A549 treated with CORT108297 at 1 μM for 4 hours (cell line): ENCODE data around the gene PATE1. TPM values are rescaled to one million over a fixed set of nuclear protein-coding genes. Genes with fewer than 3 reads are reported as not detected.

Experiments
- total RNA-seq: library from RNA; stranded (reverse); fragments of 200-300 nt; extraction: Qiagen RNA extraction; gene quantifications from 5 replicates; pipeline ENCODE4 v1.2.3, GENCODE V29; 2022

Gene PATE1
- not detected in 5 replicates for total RNA-seq

GRCh38 chr11:125745979-125746378, at the start of gene PATE1:
PATE1 (plus strand) TSS chr11:125746279; CDS start chr11:125746305, 26 bp downstream.

GRCh38 chr11:125778728-125779127, 32.6 kb downstream of the PATE1 start, which contains the start of gene PATE2:
PATE2 (minus strand) TSS chr11:125778828; CDS start chr11:125778773, 55 bp downstream.

GRCh38 chr11:125787827-125788226, 41.7 kb downstream of the PATE1 start, which contains the start of gene PATE3:
PATE3 (plus strand) TSS chr11:125788127; CDS start chr11:125788152, 25 bp downstream.

Other genes starting within 250 kb of the PATE1 start
- 101 to 113 TPM (median 104 TPM) in 5 replicates for gene EI24, start 176.8 kb upstream of the PATE1 start, total RNA-seq
- gene STT3A, start 153.4 kb upstream of the PATE1 start, total RNA-seq: 95.0 to 108 TPM (median 101 TPM) in 5 replicates
- gene CHEK1, start 121.1 kb upstream of the PATE1 start, total RNA-seq: 28.1 to 36.7 TPM (median 31.8 TPM) in 5 replicates
- not detected in 5 replicates for gene ACRV1, start 65.4 kb upstream of the PATE1 start, total RNA-seq
- not detected in 5 replicates for gene PATE2, start 32.5 kb downstream of the PATE1 start, total RNA-seq
- gene PATE3, start 41.8 kb downstream of the PATE1 start, total RNA-seq: not detected in 5 replicates
- not detected in 5 replicates for gene PATE4, start 87.0 kb downstream of the PATE1 start, total RNA-seq
- gene HYLS1, start 141.4 kb downstream of the PATE1 start, total RNA-seq: 14.3 to 15.6 TPM (median 14.4 TPM) in 5 replicates
- gene PUS3, start 156.9 kb downstream of the PATE1 start, total RNA-seq: 5.5 to 10.6 TPM (median 6.7 TPM) in 5 replicates
- 0.09 TPM in 1 of 5 replicates, not detected in the others for gene DDX25, start 158.2 kb downstream of the PATE1 start, total RNA-seq
- not detected in 5 replicates for gene VSIG10L2, start 199.8 kb downstream of the PATE1 start, total RNA-seq